Lower leg skin (tissue), 4 donors: ENCODE data around the gene POGK. TPM values are rescaled to one million over a fixed set of nuclear protein-coding genes. Genes with fewer than 3 reads are reported as not detected.
"Not testable (repeated sequence)": the region's sequence is repeated elsewhere in the genome, so short reads cannot be mapped to it uniquely, and the experiment has no call there.

Experiments used
- DNase-seq, 2 donors: peaks; one replicate each; pipeline ENCODE4 v3.0.0-alpha.2; 2019; ENCODE audit warnings: low spot score in 2 of 2
- H3K4me3 ChIP-seq: fragments of 200-600 bp; sonication (generic); 2 replicates; pipeline ENCODE4 v1.5.1; 2017; ENCODE audit warnings: mild to moderate bottlenecking, low read depth; ENCODE audit not compliant: poor library complexity, severe bottlenecking
- CTCF ChIP-seq, 3 donors: fragments of 450-650 bp; IDR thresholded peaks; one replicate each; pipeline ENCODE4 v1.5.1; 2016; ENCODE audit warnings: antibody characterized with exemption in 3 of 3, mild to moderate bottlenecking in 3 of 3, moderate library complexity in 2 of 3
- POLR2A ChIP-seq, 2 donors: fragments of 450-650 bp; IDR thresholded peaks; one replicate each; pipeline ENCODE4 v1.6.1; 2016 to 2017; ENCODE audit warnings: antibody characterized with exemption in 2 of 2, mild to moderate bottlenecking in 1 of 2, moderate library complexity in 1 of 2
- WGBS, 2 donors: methylation state at CpG; one replicate each; pipeline ENCODE4 v1.1.5; 2018; 5-methylcytosine and 5-hydroxymethylcytosine counted together
- intact Hi-C: fragments of 100-400 bp; cut with DNase I; formaldehyde crosslinking; loops from one replicate; pipeline ENCODE4 v1.15.0; 2023; ENCODE audit warnings: low total_unique reads
- total RNA-seq, 4 donors: library from RNA; depleted of rRNA; stranded (reverse); fragments of >200 nt; gene quantifications; one replicate each; pipeline ENCODE4 v1.1.0, GENCODE V29; 2016

The POGK gene
- total RNA-seq, 4 donors from 2014 or later: 30.6 to 43.1 (median 34.0) TPM

GRCh38 chr1:166814611-166815010, 24.7 kb upstream of the POGK start:
- no peak for DNase-seq
- intact Hi-C loops: no loop called here
- TF ChIP-seq CTCF (IDR thresholded peaks at IDR 0.05) (no peak), POLR2A (IDR thresholded peaks at IDR 0.05) (no peak)
- no peak overlapping the region for H3K4me3 ChIP-seq
- WGBS, 2 donors: 39 to 49% methylated on average over 2 of the region's 2 CpGs

- TF ChIP-seq CTCF (IDR thresholded peaks at IDR 0.05): no peak
- no peak for TF ChIP-seq POLR2A (IDR thresholded peaks at IDR 0.05)
- WGBS, 2 donors: 65 to 77% methylated on average over 2 of the region's 2 CpGs
- no peak for DNase-seq
- intact Hi-C loops: no loop called here
- no peak overlapping the region for H3K4me3 ChIP-seq
These were observed 19.3 kb upstream of the POGK start for GRCh38 chr1:166819974-166820373.

- no peak for TF ChIP-seq CTCF (IDR thresholded peaks at IDR 0.05)
- TF ChIP-seq POLR2A (IDR thresholded peaks at IDR 0.05): no peak
- H3K4me3 ChIP-seq: no peak overlapping the region
- intact Hi-C loops: no loop called here
- 63 to 70% methylated on average over 7 of the region's 7 CpGs for WGBS, 2 donors
- DNase-seq: no peak
These were observed 16.9 kb upstream of the POGK start for GRCh38 chr1:166822385-166822784.

GRCh38 chr1:166827426-166827825, 11.8 kb upstream of the POGK start:
- intact Hi-C loops: no loop called here
- no peak overlapping the region for H3K4me3 ChIP-seq
- no peak for DNase-seq
- no peak for TF ChIP-seq CTCF (IDR thresholded peaks at IDR 0.05)
- TF ChIP-seq POLR2A (IDR thresholded peaks at IDR 0.05): no peak

GRCh38 chr1:166829762-166830161, 9.5 kb upstream of the POGK start:
- DNase-seq, H3K4me3 ChIP-seq, intact Hi-C loops: not testable (repeated sequence)
- WGBS, 2 donors: 65 to 71% methylated on average over 1 of the region's 1 CpG

GRCh38 chr1:166836733-166837132, 2.5 kb upstream of the POGK start:
- WGBS, 2 donors: 96 to 97% methylated on average over 4 of the region's 4 CpGs
- TF ChIP-seq CTCF (IDR thresholded peaks at IDR 0.05): no peak
- no peak for TF ChIP-seq POLR2A (IDR thresholded peaks at IDR 0.05)
- DNase-seq: no peak
- intact Hi-C loops: no loop called here
- H3K4me3 ChIP-seq: no peak overlapping the region
